SU-DHL-6 (cell line): Measurements from ENCODE around the gene CITED4.

ENCODE experiments used
- EZH2phosphoT487 ChIP-seq: fragments of 200-600 bp; sonication (generic), shearing (Covaris generic); conservative IDR thresholded peaks from 2 replicates; pipeline ENCODE4 v1.6.1; 2018; ENCODE audit warnings: mild to moderate bottlenecking, antibody characterized with exemption, low read length, moderate library complexity, mixed read lengths
- TF ChIP-seq, protein P1 (sequence below): fragments of 200-600 bp; sonication (generic); IDR thresholded peaks from one replicate; pipeline ENCODE4 v1.5.1; 2017; ENCODE audit warnings: antibody characterized with exemption, mild to moderate bottlenecking, low read length, moderate library complexity; ENCODE audit not compliant: insufficient read depth, poor library complexity, severe bottlenecking

GRCh38 chr1:40822890-40823289 lies 39.3 kb downstream of the CITED4 start:
- TF ChIP-seq, protein P1, sequence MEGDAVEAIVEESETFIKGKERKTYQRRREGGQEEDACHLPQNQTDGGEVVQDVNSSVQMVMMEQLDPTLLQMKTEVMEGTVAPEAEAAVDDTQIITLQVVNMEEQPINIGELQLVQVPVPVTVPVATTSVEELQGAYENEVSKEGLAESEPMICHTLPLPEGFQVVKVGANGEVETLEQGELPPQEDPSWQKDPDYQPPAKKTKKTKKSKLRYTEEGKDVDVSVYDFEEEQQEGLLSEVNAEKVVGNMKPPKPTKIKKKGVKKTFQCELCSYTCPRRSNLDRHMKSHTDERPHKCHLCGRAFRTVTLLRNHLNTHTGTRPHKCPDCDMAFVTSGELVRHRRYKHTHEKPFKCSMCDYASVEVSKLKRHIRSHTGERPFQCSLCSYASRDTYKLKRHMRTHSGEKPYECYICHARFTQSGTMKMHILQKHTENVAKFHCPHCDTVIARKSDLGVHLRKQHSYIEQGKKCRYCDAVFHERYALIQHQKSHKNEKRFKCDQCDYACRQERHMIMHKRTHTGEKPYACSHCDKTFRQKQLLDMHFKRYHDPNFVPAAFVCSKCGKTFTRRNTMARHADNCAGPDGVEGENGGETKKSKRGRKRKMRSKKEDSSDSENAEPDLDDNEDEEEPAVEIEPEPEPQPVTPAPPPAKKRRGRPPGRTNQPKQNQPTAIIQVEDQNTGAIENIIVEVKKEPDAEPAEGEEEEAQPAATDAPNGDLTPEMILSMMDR, result no peak
- TF ChIP-seq EZH2phosphoT487, result no peak
